Calu3 (cell line): ENCODE measurements around the gene BRIP1. TPM values are rescaled to one million over a fixed set of nuclear protein-coding genes. Genes with fewer than 3 reads are reported as not detected.
"Not testable (repeated sequence)": the region's sequence is repeated elsewhere in the genome, so short reads cannot be mapped to it uniquely, and the experiment has no call there.

ENCODE experiments used
- BruUV-seq: library from RNA; stranded (reverse); fragments of 400-500 nt; replicated peaks from 2 replicates; lab custom pipeline; 2021; lab: Mats Ljungman, UMichigan
- CTCF ChIA-PET: fragments of 300-600 bp; sonication (Branson Sonifier 250); formaldehyde crosslinking; loops from one replicate; lab custom pipeline; 2022; ENCODE audit warnings: antibody characterized with exemption; lab: Charles Lee
- DNase-seq: peaks from one replicate; pipeline ENCODE4 v3.0.0; 2022
- H3K27ac Mint-ChIP-seq: one replicate; pipeline ENCODE4 v1.8.0; 2022; ENCODE audit warnings: mixed read lengths; ENCODE audit not compliant: unreplicated experiment
- H3K27me3 Mint-ChIP-seq: one replicate; pipeline ENCODE4 v1.8.0; 2022; ENCODE audit warnings: mixed read lengths; ENCODE audit not compliant: unreplicated experiment
- H3K36me3 Mint-ChIP-seq: one replicate; pipeline ENCODE4 v1.8.0; 2022; ENCODE audit warnings: mild to moderate bottlenecking, moderate library complexity, mixed read lengths; ENCODE audit not compliant: insufficient read depth, unreplicated experiment
- H3K4me1 Mint-ChIP-seq: one replicate; pipeline ENCODE4 v1.8.0; 2022; ENCODE audit warnings: mild to moderate bottlenecking, low read depth, mixed read lengths; ENCODE audit not compliant: unreplicated experiment
- H3K4me3 Mint-ChIP-seq: one replicate; pipeline ENCODE4 v1.8.0; 2022; ENCODE audit warnings: mild to moderate bottlenecking, low read depth, moderate library complexity, mixed read lengths; ENCODE audit not compliant: unreplicated experiment
- H3K9me3 Mint-ChIP-seq: one replicate; pipeline ENCODE4 v1.8.0; 2022; ENCODE audit warnings: low read depth, mixed read lengths; ENCODE audit not compliant: unreplicated experiment
- CTCF ChIP-seq: fragments of 200-600 bp; IDR thresholded peaks from one replicate; pipeline ENCODE4 v1.8.0; 2022; ENCODE audit warnings: antibody characterized with exemption; ENCODE audit not compliant: unreplicated experiment
- intact Hi-C: fragments of 100-400 bp; cut with micrococcal nuclease; formaldehyde crosslinking; loops from one replicate; pipeline ENCODE4 v1.10.0; 2022; ENCODE audit not compliant: unreplicated experiment
- total RNA-seq: library from RNA; stranded (reverse); gene quantifications from 2 replicates; pipeline ENCODE4 v1.2.3, GENCODE V29; 2022

Gene BRIP1
- total RNA-seq, 1 experiment from 2014 or later = 12.3 TPM

- CTCF ChIA-PET = no interaction called here
- Mint-ChIP-seq H3K4me3 (no peak overlapping the region), H3K4me1 (no peaks in the 10 kb centered on the region), H3K36me3 (no peaks in the 10 kb centered on the region), H3K9me3 (no peaks in the 10 kb centered on the region), H3K27me3 (no peaks in the 10 kb centered on the region), H3K27ac (no peak overlapping the region)
- no peak for TF ChIP-seq CTCF
- intact Hi-C loops = no loop called here
- BruUV-seq = no TSS peak
- no peak for DNase-seq
Observed at GRCh38 chr17:61729690-61730268, 133.5 kb downstream of the BRIP1 start.

DNA sequence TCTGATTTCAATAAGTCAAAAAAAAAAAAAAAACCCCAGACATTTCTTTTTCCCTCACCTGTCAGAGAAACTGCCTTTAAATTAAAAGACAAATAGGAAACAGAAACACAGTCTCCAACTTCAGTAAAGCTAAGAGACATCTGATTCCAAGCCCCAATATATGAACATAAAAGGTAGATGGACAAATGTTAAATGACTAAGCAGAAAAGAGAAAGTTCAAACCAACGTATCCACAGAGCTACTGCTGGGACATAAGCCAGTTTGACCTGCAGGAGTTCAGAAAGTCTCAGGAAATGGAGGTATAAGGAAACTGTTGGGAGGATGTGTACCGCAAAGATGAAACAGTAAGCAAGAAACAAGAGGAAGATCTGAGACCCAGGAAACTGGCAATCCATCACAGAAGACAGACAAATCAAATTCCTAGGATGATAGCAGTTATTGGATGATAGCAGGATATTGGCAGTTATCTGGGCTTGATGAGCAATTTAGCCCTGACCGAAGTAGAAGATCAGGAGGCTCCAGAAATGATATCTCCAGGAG, 135.0 kb downstream of the BRIP1 start:
- no peaks in the 10 kb centered on the region for H3K36me3 Mint-ChIP-seq
- CTCF ChIA-PET = interaction anchor here (0.6 kb wide), 1 partner anchor 565 kb away, joined by 6 read pairs; no protein-coding TSS in a partner anchor

DNA sequence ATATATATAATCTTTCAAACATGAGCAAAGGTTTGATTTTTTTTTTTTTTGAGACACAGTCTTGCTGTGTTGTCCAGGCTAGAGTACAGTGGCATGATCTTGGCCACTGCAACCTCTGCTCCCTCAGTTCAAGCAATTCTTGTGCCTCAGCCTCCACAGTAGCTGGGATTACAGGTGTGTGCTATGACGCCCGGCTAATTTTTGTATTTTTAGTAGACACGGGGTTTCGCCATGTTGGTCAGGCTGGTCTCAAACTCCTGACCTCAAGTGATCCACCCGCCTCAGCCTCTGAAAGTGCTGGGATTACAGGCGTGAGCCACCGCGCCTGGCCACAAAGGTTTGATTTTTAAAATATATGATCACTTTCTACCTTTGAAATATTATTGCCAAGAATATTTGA, 135.5 kb downstream of the BRIP1 start:
- intact Hi-C loops, H3K4me3 Mint-ChIP-seq, H3K27ac Mint-ChIP-seq, H3K27me3 Mint-ChIP-seq, CTCF ChIA-PET, H3K4me1 Mint-ChIP-seq, BruUV-seq, H3K9me3 Mint-ChIP-seq, H3K36me3 Mint-ChIP-seq, DNase-seq: not testable (repeated sequence)

More for the DNA sequence above, 135.0 kb downstream of the BRIP1 start:
- Mint-ChIP-seq H3K9me3 (no peaks in the 10 kb centered on the region), H3K4me1 (no peaks in the 10 kb centered on the region), H3K27me3 (no peaks in the 10 kb centered on the region), H3K4me3 (no peak overlapping the region), H3K27ac (no peak overlapping the region)
- no peak for TF ChIP-seq CTCF
- intact Hi-C loops = no loop called here
- no peak for DNase-seq
- no TSS peak for BruUV-seq

- no peak for DNase-seq
- CTCF ChIA-PET = no interaction called here
- Mint-ChIP-seq H3K27me3 (no peaks in the 10 kb centered on the region), H3K9me3 (no peaks in the 10 kb centered on the region), H3K4me3 (no peak overlapping the region), H3K27ac (no peak overlapping the region), H3K4me1 (no peaks in the 10 kb centered on the region), H3K36me3 (no peaks in the 10 kb centered on the region)
- BruUV-seq = no TSS peak
- intact Hi-C loops = no loop called here
- TF ChIP-seq CTCF = no peak
Observed at GRCh38 chr17:61726977-61727376, 136.4 kb downstream of the BRIP1 start.

DNA sequence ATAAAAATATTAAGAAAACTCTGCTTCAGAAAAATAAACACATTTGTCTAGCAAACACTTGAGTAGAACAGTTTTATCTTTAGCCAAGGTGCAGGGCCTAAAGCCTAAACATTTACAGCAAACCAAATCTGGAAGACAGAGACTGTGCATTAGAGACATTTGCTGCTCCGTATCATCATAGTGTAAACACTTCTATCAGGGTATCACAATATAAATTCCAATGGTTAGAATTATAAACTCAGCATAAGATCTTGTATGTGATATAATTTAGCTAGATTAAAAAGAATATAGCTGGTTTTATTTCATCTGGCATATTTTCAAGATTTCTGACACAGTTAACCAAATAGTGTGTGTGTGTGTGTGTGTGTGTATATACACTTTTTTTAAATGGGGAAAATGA, 138.6 kb downstream of the BRIP1 start:
- no peaks in the 10 kb centered on the region for H3K27me3 Mint-ChIP-seq
- intact Hi-C loops = no loop called here
- no peak for DNase-seq
- H3K9me3 Mint-ChIP-seq = no peaks in the 10 kb centered on the region
- no peak overlapping the region for H3K4me3 Mint-ChIP-seq
- no peaks in the 10 kb centered on the region for H3K36me3 Mint-ChIP-seq
- no peak for TF ChIP-seq CTCF
- BruUV-seq = no TSS peak
- H3K4me1 Mint-ChIP-seq = no peaks in the 10 kb centered on the region
- CTCF ChIA-PET = no interaction called here
- no peak overlapping the region for H3K27ac Mint-ChIP-seq
